GM18508 (cell line): ENCODE measurements around the gene MAP3K3.

ENCODE experiments used
- ATAC-seq: cut with Tn5 transposase; IDR thresholded peaks from one replicate; pipeline ENCODE4 v1.9.1; 2021; ENCODE audit warnings: moderate number of reproducible peaks; ENCODE audit not compliant: insufficient read depth, unreplicated experiment

Gene MAP3K3

GRCh38 chr17:63689479-63689878 lies 67.3 kb downstream of the MAP3K3 start:
- no peak for ATAC-seq

DNA sequence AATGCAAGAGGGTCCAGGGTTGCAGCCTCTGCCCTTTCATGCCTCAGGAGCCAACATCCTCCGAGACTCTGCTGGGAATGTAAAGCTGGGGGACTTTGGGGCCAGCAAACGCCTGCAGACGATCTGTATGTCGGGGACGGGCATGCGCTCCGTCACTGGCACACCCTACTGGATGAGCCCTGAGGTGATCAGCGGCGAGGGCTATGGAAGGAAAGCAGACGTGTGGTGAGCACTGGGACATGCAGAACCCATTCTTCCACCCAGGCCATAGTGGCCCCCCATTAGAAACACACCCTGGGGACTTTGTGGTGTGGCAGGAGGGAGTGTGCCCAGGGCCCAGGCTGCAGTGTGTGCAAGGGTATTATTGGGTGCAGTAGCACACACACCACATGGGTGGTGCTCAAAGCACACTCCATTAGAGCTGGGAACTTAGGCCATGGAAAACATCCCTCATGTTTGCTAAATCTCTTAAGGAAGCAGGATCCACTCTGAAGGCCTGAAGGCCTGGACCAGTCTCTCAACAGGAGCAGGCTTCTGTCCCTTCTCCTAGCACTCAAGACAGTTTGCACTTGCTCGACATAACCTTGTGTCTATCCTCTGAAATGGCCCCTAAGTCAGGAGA lies 70.1 kb downstream of the MAP3K3 start:
- ATAC-seq: no peak

- no peak for ATAC-seq
Measured at GRCh38 chr17:63693411-63694113, 71.3 kb downstream of the MAP3K3 start.

DNA sequence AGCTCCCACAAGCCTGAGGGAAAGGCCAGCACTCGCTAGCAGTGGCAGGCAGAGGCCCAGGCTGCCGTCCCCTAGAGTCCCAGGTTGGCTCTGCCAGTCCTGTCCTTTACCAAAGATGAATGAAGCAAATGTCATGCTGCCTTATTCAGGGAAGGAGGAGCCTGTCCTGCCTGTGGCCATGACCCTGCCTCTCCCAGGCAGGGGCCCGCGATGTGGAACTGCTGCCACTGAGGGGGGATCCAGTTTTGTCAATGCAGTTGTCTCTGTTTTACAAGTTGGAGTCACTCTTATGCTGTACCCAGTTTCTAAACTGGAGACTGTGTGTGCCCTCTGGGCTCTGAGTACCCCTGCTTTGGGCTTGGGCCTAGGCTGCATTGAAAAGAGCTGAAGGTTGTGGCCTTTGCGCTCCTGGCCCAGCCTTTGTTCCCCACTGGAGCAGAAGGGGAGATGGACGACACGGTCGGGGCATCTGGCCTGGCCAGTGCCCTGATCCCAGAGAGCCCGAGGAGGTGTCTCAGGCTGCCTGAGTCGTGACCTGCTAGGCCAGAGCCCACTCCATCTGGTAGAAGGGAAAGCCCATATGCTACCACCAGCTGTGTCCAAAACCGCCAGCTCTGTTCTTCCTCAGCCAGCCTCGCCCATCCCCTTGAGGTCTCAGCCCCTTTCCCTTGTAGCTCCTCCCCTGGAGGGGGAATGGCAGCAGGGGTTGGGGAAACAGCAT lies 72.2 kb downstream of the MAP3K3 start:
- ATAC-seq: no peak

GRCh38 chr17:63694950-63695773 lies 72.9 kb downstream of the MAP3K3 start:
- no peak for ATAC-seq

DNA sequence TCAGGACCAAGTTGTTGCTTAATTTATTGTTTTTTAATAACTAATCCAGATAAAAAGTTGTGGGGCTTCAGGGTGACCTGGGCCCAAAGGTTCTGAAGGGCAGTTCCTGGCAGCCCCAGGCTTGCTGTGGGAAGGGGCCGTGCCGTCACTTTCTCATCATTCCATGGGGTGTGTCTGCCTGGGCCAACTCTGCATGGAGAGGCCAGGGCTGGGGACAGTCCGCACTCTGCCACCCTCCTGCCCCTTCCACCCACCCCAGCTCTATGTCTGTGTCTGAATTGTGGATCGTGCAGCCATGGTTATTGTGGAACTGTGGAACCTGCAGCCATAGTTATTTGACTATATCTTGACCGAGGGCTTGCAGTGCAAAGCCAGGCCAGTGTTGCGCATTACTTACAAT lies 73.7 kb downstream of the MAP3K3 start:
- no peak for ATAC-seq

DNA sequence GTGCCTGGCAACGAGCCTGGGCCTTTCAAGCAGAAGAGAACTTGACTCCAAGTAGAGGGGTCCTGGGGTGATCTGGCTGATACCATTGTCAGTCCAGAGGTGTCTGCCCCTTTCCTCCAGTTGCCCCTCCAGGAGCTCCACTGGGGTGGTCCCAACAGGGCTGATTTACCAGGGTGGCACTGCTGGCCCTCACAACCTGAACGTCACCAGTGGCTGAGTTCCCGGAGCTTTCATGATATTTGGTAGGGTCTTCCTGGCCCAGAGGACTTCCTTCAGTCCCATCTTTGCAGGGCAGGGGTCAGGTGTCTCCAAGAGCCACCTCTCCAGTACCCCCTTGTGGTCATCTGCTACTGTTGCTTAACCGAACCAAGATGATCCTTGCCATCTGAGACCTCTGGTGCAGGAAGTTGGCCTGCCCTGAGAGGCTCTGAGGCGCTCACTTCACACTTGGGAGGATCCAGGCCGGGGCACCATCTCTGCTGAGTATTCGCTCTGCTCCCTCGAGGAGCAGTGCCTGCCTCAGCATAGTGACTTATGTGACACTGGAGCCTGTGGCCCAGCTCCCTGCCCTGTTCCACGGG lies 74.3 kb downstream of the MAP3K3 start:
- ATAC-seq: no peak

DNA sequence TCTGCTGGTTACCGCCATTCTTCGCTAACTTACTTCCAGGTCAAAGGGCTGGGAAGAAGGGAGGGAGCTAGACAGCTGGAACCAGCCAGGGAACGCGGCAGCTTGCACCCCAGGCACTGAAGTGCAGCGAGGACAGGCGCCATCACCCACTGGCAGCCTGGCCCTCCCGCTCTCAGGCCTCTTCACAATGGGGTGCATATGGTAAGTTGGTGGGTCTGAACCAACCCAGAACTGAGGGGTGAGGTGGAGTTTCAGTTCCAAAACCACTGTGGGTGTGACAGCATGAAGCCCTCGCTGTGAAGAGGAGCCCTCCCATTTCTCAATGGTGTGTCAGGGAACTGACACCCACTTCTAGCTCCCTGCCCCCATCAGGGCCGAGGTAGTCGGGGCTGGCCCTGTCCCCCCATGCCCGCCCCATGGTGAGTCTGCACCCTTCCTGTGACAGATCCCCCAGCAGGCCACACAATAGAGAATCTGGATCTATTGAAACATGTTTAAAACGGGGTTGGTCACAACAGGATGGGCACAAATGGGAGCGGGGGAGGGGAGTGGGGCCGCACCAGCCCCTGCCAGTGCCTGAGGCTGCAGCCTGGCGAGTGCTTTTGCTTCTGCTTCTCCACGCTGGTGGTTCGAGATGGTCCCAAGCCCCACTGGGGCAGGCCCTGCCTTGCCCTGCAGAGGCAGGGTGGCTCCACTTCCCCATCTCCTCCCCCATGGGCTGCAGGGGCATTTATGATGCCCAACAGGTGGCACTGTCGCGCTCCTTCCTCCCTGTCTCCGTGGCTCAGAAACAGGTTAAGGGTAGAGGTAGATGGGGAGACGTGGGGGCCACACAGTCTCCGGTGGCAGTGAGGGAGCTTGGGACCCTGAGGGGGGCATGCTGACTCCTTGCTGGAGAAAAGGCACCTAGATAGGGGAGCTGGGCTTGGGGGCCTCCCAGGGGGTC lies 75.4 kb downstream of the MAP3K3 start:
- no peak for ATAC-seq

DNA sequence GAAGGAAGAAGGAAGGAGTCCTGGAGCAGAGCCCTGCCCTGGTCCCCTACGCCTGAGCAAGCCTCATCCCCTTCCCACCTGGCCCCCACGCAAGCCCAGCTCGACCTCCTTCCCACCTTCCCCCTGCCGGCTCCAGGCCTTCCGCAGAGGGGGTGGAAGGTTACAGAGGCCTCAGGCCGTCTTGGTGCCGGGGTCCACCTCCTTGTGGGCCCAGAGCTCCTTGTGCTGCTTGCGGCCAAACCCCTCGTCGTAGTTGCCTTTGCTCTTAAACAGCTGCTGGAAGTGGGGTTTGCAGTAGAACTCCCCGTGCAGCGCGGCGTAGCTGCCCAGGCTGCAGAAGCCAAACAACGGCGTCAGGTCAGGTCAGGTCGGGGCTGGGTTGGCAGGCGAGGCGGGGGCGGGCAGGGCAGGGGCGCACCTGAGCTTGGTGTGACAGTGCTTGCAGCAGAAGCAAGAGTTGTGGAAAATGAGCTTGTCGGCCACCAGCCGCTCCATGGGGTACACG lies 76.2 kb downstream of the MAP3K3 start:
- ATAC-seq: no peak

GRCh38 chr17:63698886-63699637 lies 76.8 kb downstream of the MAP3K3 start:
- no peak for ATAC-seq

- ATAC-seq: no peak
Measured at GRCh38 chr17:63699638-63700527, 77.7 kb downstream of the MAP3K3 start, which contains the start of gene LIMD2. Gene LIMD2 (minus strand): TSS chr17:63700125. CDS start chr17:63699298, 827 bp downstream.

- ATAC-seq: no peak
Measured at GRCh38 chr17:63700528-63701455, 78.6 kb downstream of the MAP3K3 start.

DNA sequence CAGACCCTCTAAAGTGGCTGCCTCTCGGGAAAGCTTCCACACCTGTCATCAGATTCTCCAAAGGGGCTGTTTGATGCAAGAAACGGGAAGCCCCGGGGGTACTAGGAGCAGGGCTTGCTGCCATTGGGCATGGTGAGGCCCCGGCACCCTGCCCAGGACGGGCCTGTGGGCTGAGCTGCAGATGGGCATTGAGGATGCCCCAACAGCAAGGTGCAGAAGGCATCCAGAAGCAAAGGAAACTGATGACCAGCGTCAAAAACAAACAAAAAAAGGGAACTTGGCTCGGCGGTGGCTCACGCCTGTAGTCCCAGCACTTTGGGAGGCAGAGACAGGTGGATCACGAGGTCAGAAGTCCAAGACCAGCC lies 79.2 kb downstream of the MAP3K3 start:
- no peak for ATAC-seq

- ATAC-seq: no peak
Measured at GRCh38 chr17:63701868-63702720, 79.9 kb downstream of the MAP3K3 start.

GRCh38 chr17:63702721-63703015 lies 80.5 kb downstream of the MAP3K3 start:
- no peak for ATAC-seq

DNA sequence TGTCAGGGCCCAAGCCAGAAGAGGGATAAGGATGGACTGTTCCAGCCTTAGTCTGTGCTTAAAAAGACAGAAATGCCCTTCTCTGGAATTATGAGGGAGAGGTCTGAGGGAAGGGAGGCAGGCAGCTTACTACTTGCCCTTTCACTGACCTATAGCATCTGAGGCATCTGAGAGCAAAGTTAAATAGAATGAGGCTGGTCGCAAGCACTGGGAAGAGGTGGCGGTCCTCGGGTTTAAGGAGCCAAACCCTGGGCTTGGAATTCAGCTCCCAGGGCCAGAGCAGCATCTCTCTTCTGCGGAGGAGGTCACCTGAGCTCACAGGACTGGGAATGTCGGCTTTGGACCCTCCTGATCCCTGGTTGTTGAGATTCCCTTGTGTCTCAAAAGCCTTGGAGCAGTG lies 80.8 kb downstream of the MAP3K3 start:
- no peak for ATAC-seq
